Kidney epithelial cell (primary cell): Measurements from ENCODE around the gene DAPK3. TPM values are rescaled to one million over a fixed set of nuclear protein-coding genes. Genes with fewer than 3 reads are reported as not detected.

ENCODE experiments used
- DNase-seq: peaks from one replicate; pipeline ENCODE4 v3.0.0-alpha.2; 2010; ENCODE audit warnings: low read depth
- H3K27me3 ChIP-seq: 2 replicates; pipeline ENCODE4 v1.6.0; 2011; ENCODE audit warnings: low read length; ENCODE audit not compliant: control insufficient read depth, insufficient read depth
- H3K36me3 ChIP-seq: 2 replicates; pipeline ENCODE4 v1.5.1; 2011; ENCODE audit warnings: low read length; ENCODE audit not compliant: control insufficient read depth, insufficient read depth
- H3K4me3 ChIP-seq: 2 replicates; pipeline ENCODE4 v1.5.1; 2011; ENCODE audit warnings: low read depth, mild to moderate bottlenecking, control low read depth, low read length
- CTCF ChIP-seq: IDR thresholded peaks from 2 replicates; pipeline ENCODE4 v1.5.1; 2011; ENCODE audit warnings: mild to moderate bottlenecking, moderate library complexity, low read length, control low read depth, inconsistent platforms; ENCODE audit not compliant: insufficient read depth, poor library complexity, severe bottlenecking
- total RNA-seq: library from RNA; depleted of rRNA; stranded (reverse); fragments of >200 nt; gene quantifications from 2 replicates; pipeline ENCODE4 v1.2.3, GENCODE V29; 2015

Gene DAPK3
- total RNA-seq, 1 donor from 2014 or later, result 199 TPM

DNA sequence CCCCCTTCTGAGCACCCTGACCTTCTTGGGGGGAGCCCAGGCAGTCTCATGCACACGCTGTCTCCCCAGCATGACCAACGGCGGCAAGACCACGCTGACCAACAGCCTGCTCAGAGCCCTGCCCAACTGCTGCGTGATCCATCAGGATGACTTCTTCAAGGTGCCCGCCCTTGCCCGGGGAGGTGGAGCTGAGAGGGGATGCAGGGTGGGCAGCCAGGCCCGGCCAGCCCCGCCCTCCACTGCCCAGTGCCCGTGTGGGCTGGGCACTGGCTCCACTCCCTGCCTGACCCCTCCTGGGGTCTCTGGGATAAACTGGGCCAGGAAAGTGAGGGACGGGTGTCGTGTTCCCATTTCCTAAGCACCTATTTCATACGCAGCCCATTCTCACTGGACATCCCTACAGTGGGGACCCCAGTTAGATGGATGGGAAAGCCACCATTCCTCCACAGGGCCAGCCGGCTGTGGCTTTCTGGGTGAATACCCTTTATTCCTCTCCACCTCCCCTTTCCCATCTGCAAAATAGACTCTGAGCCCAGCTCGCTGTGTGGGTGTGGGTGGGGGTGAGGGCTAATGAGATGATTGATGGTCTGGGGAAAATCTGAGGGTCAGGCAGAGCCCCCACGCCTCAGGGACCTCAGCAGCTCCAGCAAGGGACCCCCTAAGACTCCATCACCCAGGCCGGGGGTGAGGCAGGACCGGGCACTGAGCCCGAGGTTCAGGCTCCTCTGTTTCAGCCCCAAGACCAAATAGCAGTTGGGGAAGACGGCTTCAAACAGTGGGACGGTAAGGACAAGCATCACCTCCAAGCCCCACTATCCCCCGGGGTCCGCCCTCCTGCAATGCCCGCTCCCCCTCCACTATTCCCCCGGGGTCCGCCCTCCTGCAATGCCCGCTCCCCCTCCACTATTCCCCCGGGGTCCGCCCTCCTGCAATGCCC lies 34.1 kb downstream of the DAPK3 start:
- DNase-seq, result no peak
- Histone ChIP-seq H3K36me3 (no peaks in the 10 kb centered on the region), H3K4me3 (no peak overlapping the region), H3K27me3 (peaks cover 17% of the 10 kb centered on the region)
- TF ChIP-seq CTCF, result no peak

GRCh38 chr19:3932931-3933810 lies 37.7 kb downstream of the DAPK3 start, which contains the start of gene NMRK2:
Gene NMRK2, plus strand, starts transcription at chr19:3933069. Its CDS starts 603 bp downstream, at chr19:3933672.
- Histone ChIP-seq H3K27me3 (peaks cover 17% of the 10 kb centered on the region), H3K4me3 (no peak within 1 kb of the TSS), H3K36me3 (no peaks in the 10 kb centered on the region)
- DNase-seq, result no peak
- no peak for TF ChIP-seq CTCF

DNA sequence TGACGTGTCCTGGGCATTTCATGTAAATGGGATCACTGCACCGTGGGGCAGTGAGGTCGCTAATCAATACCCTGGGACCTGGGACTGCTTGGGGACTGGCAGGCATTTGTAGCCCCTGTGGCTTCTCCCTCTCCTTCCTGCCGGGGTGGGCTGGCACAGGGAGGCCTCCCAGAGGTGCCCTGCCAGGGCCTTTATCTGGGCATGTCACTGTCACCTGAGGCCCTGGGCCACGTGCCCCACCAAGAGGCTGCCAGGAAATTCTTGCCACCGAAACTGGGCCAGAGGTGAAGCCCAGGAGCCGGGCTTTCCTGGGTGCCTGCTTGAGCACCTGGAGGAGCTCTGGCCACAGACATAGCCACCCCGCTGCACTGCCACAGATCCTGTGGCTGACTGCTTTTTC lies 39.9 kb downstream of the DAPK3 start:
- TF ChIP-seq CTCF, result no peak
- Histone ChIP-seq H3K36me3 (no peaks in the 10 kb centered on the region), H3K4me3 (no peak overlapping the region), H3K27me3 (peaks cover 14% of the 10 kb centered on the region)
- no peak for DNase-seq

DNA sequence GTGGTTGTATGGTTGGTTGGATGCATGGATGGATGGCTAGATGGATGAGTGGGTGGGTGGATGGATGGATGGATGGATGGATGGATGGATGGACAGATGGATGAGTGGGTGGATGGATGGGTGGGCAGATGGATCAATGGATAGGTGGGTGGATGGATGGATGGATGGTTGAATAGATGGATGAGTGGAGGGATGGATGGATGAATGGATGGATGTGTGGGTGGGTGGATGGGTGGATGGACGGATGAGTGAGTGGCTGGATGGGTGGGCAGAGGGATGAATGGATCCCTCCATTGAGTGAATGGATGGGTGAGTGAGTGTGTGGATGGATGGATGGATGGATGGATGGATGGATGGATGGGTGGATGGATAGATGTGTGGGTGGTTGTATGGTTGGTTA lies 47.0 kb downstream of the DAPK3 start:
- DNase-seq, result no peak
- Histone ChIP-seq H3K27me3 (no peaks in the 10 kb centered on the region), H3K4me3 (no peak overlapping the region), H3K36me3 (no peaks in the 10 kb centered on the region)
- TF ChIP-seq CTCF, result no peak

GRCh38 chr19:3923096-3923758 lies 47.7 kb downstream of the DAPK3 start:
- no peaks in the 10 kb centered on the region for H3K36me3 ChIP-seq
- no peak overlapping the region for H3K4me3 ChIP-seq
- TF ChIP-seq CTCF, result no peak
- no peak for DNase-seq
- H3K27me3 ChIP-seq, result no peaks in the 10 kb centered on the region
